Stimulated activated naive CD8-positive, alpha-beta T cell treated with anti-CD3 and anti-CD28 coated beads, Interleukin-15, amount 100 ng/mL, for 72 hours (primary cell): ENCODE data around the gene COQ5.
A peak's percentile ranks its signal among the peaks of the same experiment; 100 is the strongest.

Experiments used
- ATAC-seq: fragments of 150-1000 bp; cut with Tn5 transposase; 2 replicates; pipeline ENCODE4 v1.10.0; 2021; ENCODE audit warnings: mild to moderate bottlenecking, moderate library complexity
- DNase-seq, 2 donors: peaks; one replicate each; pipeline ENCODE4 v3.0.0; 2021 to 2022
- H3K27ac Mint-ChIP-seq, 2 donors: one replicate each; pipeline ENCODE4 v1.8.0; 2022; ENCODE audit warnings: mild to moderate bottlenecking in 2 of 2, mixed read lengths in 2 of 2, moderate library complexity in 2 of 2
- H3K27me3 Mint-ChIP-seq: one replicate; pipeline ENCODE4 v1.8.0; 2022; ENCODE audit warnings: mixed read lengths
- H3K4me1 Mint-ChIP-seq: one replicate; pipeline ENCODE4 v1.8.0; 2022; ENCODE audit warnings: mild to moderate bottlenecking, mixed read lengths
- H3K4me3 Mint-ChIP-seq, 2 donors: one replicate each; pipeline ENCODE4 v1.8.0; 2022; ENCODE audit warnings: mild to moderate bottlenecking in 2 of 2, mixed read lengths in 2 of 2, moderate library complexity in 1 of 2
- H3K9me3 Mint-ChIP-seq, 2 donors: one replicate each; pipeline ENCODE4 v1.8.0; 2022; ENCODE audit warnings: mixed read lengths in 2 of 2

COQ5 gene

DNA sequence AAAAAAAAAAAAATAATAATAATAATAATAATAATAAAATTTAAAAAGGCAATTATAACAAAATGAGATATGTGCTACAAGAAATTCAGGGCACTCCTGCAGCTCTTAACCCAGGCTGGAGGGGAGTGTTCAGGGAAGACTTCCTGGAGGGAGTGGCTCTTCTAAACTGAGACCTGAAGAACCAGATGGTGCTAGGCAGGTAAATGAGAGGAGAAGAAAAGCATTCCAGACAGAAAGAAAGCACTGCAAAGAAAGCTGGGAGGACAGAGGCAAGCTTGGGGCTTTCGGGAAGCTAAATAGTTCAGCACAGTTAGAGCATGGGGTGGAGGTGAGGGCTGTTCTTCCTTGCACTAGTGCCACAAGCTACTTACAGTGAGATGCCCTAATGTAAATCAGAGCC lies 49.5 kb downstream of the COQ5 start:
- DNase-seq (no peak), ATAC-seq (no peak)
- Mint-ChIP-seq H3K9me3 (no peaks in the 10 kb centered on the region), H3K27me3 (no peaks in the 10 kb centered on the region), H3K4me3 (no peak overlapping the region), H3K27ac (no peak overlapping the region), H3K4me1 (peaks cover 3% of the 10 kb centered on the region)

DNA sequence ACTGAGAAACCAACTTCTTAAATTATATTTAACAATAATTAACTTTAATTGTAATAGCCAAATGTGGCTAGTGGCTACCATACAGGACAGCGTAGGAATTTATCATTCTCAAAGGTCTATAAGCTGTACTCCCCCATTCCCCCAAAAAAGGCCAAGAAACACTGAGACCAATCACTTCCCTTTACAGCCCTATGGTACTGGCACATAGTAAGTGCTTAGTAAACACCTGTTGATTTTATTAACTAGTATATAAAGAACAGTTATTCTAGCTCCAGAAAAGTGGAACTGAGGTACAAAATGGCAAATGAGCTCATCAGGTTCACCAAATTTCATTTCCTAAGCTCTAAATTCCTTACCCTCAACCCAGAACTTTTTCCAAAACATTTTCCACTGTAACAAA lies 53.3 kb downstream of the COQ5 start:
- Mint-ChIP-seq H3K9me3 (no peaks in the 10 kb centered on the region), H3K4me3 (no peak overlapping the region), H3K27me3 (no peaks in the 10 kb centered on the region), H3K4me1 (peaks cover 28% of the 10 kb centered on the region), H3K27ac (no peak overlapping the region)
- DNase-seq (no peak), ATAC-seq (no peak)

DNA sequence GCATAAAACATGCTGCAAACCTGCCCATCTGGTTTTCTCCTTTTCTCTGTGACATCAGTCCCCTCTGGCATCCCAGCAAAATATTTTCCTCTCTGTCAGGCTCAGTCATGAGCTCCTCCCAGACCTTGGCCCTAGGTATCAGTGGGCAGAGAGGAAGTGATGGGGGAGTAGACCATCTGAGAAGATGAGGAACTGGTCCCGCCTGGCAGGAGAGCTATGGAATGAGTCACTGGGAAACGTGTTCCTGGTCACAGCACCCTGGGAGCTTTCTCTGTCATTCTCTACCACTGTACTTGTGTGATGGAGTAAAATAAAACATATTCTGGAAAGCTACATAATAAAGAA lies 54.4 kb downstream of the COQ5 start:
- Mint-ChIP-seq H3K27ac (peak overlapping the region in 1 of 2 donors; percentile 5), H3K27me3 (no peaks in the 10 kb centered on the region), H3K4me3 (no peak overlapping the region), H3K4me1 (peaks cover 38% of the 10 kb centered on the region), H3K9me3 (no peaks in the 10 kb centered on the region)
- ATAC-seq, result no peak
- DNase-seq, result no peak

DNA sequence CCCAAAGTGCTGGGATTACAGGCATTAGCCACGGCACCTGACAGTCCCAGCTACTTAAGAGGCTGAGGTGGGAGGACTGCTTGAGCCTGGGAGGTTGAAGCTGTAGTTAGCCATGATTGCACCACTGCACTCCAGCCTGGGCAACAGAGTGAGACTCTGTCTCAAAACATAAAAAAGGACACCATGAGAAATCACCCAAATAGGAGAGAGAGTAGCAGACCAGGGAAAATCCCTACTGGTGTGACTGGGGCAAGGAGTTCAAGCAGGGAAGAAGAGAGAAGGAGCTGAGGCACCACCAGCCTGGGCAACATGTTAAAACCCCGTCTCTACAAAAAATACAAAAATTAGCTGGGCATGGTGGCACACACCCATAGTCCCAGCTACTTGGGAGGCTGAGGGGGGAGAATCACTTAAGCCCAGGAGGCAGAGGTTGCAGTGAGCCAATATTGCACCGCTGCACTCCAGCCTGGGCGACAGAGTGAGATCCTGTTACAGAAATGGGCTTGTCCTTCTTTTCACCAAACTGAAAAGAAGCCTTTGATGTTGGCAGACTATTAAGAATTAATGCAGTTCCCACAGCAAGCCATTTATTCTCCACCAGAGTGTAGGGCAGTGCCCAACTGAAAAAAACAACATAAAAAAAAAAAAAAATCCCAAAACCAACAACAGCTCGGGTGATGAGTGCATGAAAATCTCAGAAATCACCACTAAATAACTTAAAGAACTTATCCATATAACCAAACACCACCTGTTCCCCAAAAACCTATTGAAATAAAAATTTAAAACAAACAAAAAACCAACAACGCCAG lies 54.9 kb downstream of the COQ5 start:
- Mint-ChIP-seq H3K27me3 (no peaks in the 10 kb centered on the region), H3K4me1 (peaks cover 39% of the 10 kb centered on the region), H3K9me3 (no peaks in the 10 kb centered on the region), H3K4me3 (no peak overlapping the region), H3K27ac (no peak overlapping the region)
- DNase-seq (no peak), ATAC-seq (no peak)

DNA sequence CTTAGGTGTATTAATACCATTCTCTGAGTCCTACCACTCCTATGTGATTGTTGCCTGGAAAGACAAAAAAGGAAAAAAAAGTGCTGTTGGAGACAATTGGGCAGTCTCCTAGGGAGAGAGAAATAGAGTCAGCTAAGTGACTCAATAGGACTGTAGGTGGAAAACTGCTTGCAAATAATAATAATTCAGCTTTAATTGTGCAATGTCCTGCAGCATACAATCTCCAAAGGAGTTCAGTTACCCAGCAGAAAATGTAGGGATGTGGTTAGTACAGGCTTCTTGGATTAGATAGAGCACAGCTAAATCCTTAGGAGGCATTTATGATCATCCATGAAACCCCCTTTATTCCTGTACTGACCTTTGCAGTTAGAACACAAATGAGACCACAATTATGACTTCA lies 56.4 kb downstream of the COQ5 start:
- no peak for ATAC-seq
- H3K4me1 Mint-ChIP-seq, result peaks cover 49% of the 10 kb centered on the region
- H3K9me3 Mint-ChIP-seq, result no peaks in the 10 kb centered on the region
- H3K27me3 Mint-ChIP-seq, result no peaks in the 10 kb centered on the region
- DNase-seq, result no peak
- no peak overlapping the region for H3K4me3 Mint-ChIP-seq
- H3K27ac Mint-ChIP-seq, result peak overlapping the region in 1 of 2 donors; percentile 12

DNA sequence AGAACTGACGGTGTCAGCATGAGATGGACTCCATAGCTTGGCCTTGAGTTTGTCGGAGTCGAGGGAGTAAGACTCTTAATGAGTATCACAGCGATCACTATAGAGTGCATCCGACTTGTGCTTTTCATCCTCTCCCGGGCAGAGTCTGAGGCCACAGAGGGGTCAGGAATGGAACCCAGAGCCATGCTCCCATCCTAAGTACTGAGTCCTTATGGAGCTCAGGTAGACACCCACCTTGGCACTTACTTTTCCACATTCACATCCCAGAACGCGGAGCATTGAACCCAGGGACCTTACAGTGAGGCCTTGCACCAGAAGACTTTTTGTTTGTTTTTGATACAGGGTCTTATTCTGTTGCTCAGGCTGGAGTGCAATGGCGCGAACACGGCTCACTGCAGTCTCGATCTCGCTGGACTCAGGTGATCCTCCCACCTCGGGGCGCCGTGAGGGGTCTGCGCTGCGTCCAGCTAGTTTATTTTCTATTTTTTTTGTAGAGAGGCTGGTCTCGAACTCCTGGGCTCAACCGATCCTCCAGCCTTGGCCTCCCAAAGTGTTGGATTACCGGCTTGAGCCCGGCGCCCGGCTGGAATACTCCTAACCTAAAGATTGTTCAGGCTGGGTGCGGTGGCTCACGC lies 58.7 kb downstream of the COQ5 start:
- Mint-ChIP-seq H3K4me3 (peak overlapping the region; percentile 93 to 98), H3K9me3 (no peaks in the 10 kb centered on the region), H3K27me3 (no peaks in the 10 kb centered on the region), H3K27ac (peak overlapping the region; percentile 97 to 98), H3K4me1 (peaks cover 71% of the 10 kb centered on the region)
- DNase-seq (no peak), ATAC-seq (peak; percentile 52)

DNA sequence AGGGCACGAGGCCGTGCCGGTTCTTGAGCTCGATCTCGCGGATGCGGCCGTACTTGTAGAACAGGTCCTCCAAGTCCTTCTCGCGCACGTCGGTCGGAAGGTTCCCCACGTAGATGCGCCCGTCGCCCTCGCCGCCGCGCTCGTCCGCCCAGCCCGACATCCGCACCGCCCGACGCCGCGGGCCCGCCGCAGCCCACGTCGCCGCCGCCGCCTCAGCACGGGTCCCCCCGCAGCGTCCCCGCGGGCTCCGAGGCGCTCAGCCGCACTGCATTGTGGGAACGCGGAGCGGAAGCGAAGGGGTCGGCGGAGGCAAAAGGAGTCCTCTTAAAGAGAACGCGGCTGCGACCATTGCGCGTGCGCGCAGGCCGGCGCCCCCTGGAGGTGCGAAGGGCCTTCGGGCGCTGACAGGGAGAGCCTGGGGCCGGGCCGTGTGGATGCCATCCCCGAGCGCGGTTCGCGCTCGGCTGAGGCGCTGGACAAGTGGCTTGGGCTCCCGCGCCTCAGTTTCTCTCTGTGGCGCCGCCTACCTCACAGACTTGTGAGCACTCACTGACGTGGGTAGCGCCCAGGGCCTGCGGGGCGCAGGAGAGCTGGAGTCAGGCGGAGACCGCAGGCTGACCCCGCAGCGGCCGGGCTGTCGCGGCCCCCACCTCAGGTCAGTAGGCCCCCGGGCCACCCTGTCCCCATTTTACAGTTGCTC lies 59.4 kb downstream of the COQ5 start, which contains the start of gene SRSF9:
SRSF9 (minus strand) TSS at position 299 of the 700 bp plus-strand sequence; CDS start at position 160, 139 bp downstream.
- Mint-ChIP-seq H3K27me3 (no peaks in the 10 kb centered on the region), H3K4me1 (peaks cover 71% of the 10 kb centered on the region), H3K4me3 (peak within 1 kb of the TSS; percentile 93 to 98), H3K9me3 (no peaks in the 10 kb centered on the region), H3K27ac (peak within 1 kb of the TSS; percentile 97 to 98)
- ATAC-seq, result peak; percentile 96
- DNase-seq, result peak; percentile 98

DNA sequence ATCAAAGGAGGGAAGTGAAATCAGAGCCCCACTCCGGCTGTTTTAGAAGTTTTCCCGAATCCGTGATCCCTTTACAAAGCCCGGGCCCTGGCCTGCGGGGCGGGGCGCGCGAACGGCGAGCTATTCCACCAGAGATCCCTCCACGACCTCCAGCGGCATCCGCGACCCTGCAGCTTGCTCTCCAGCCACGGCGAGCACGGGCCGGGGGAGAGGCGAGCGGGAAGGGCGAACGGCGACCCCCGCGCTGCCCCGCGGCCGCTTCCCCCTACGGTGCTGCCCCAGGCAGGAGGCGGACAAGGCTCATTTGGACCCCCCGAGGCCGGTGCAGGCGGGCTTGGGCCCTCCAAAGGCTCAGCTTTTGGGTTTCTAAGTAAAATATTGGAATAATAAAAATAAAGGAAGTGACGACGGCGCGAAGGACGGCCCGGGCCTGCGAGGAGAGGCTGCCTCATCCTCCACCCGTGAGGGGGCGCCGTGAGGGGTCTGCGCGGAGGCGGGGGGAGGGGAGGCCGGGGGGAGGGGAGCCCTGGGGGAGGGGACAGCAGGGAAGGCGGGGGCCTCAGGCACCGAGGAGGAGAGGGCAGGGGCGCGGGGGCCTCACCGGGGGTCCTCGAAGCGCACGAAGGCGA lies 60.0 kb downstream of the COQ5 start:
- H3K27ac Mint-ChIP-seq, result peak overlapping the region; percentile 96
- peaks cover 70% of the 10 kb centered on the region for H3K4me1 Mint-ChIP-seq
- peak overlapping the region; percentile 93 to 98 for H3K4me3 Mint-ChIP-seq
- no peaks in the 10 kb centered on the region for H3K9me3 Mint-ChIP-seq
- DNase-seq (peak in 1 of 2 donors; percentile 65), ATAC-seq (peak; percentile 56)
- no peaks in the 10 kb centered on the region for H3K27me3 Mint-ChIP-seq

DNA sequence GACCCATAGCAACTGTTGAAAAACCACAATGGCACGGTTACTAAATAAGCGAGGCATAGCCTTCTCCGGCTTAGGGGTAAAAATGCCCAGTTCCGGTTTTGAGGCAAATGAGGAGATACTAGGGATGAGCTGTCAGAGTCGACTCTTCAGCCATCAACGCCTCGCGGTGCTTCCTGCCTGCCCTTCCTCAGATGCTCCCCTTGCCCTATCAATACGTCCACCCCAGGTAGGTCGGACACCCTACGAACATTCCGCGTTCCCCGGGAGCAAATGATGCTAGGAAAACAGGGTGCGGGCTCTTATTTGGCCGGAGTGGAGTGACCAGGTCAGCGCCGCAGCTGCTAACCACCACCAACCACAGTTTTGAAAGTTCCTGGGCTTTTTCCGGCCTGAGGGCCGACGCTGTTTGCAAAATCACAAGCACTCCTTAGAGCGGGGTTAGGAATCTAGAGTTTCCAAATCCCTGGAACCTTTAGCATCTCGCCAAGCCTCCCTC lies 60.6 kb downstream of the COQ5 start:
- Mint-ChIP-seq H3K27ac (peak overlapping the region; percentile 88 to 96), H3K4me1 (peaks cover 65% of the 10 kb centered on the region), H3K27me3 (no peaks in the 10 kb centered on the region), H3K9me3 (no peaks in the 10 kb centered on the region), H3K4me3 (peak overlapping the region; percentile 93 to 98)
- ATAC-seq (no peak), DNase-seq (peak in 1 of 2 donors; percentile 40)

DNA sequence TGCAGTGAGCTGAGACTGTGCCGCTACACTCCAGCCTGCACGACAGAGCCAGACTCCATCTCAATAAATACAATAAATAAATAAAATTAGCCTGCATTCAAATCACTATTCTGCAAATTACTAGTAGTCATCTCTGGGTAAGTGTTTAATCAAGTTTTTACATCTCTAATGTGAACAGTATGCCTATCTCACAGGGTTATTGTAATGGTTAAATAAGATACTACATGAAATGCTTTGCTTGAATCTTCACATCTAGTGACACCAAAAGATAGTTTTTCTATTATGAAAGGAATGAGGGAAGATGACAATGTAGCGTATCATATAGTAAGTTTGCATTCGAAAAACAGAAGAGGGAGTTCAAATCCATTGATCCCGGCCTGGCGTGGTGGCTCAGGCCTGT lies 61.5 kb downstream of the COQ5 start:
- no peak for ATAC-seq
- no peaks in the 10 kb centered on the region for H3K9me3 Mint-ChIP-seq
- no peak for DNase-seq
- peaks cover 64% of the 10 kb centered on the region for H3K4me1 Mint-ChIP-seq
- no peaks in the 10 kb centered on the region for H3K27me3 Mint-ChIP-seq
- H3K4me3 Mint-ChIP-seq, result peak overlapping the region; percentile 93 to 98
- peak overlapping the region; percentile 87 to 90 for H3K27ac Mint-ChIP-seq

DNA sequence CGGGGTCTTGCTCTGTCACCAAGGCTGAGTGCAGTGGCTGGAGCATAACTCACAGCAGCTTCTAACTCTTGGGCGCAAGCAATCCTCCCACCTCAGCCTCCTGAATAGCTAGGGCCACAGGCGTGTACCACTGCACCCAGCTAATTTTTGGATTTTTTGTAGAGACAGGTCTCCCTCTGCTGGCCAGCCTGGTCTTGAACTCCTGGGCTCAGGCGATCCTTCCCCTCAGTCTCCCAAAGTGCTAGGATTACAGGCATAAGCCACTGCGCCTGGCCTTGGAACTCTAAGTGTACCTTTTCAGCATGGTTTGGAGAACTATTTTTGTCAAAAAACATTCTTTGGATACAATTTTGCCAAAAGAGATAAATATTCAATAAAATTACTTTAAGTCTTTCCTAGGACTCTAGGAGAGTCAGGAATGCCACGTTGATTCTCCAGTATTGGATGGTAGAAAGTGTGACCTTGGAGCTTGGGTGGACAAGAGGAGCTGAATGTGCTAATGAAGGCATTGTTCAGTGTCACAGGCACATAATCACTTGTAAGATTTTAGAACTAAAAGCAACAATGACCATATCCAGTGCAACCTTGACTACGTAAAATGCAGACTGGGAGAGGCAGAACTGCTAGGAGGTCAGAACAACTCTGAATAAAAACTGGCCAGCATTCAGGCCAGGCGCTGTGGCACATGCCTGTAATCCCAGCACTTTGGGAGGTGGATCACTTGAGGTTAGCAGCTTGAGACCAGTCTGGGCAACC lies 62.2 kb downstream of the COQ5 start:
- H3K9me3 Mint-ChIP-seq, result no peaks in the 10 kb centered on the region
- peaks cover 59% of the 10 kb centered on the region for H3K4me1 Mint-ChIP-seq
- H3K4me3 Mint-ChIP-seq, result peak overlapping the region; percentile 24 to 32
- peak; percentile 39 to 55 for DNase-seq
- no peak overlapping the region for H3K27ac Mint-ChIP-seq
- no peak for ATAC-seq
- H3K27me3 Mint-ChIP-seq, result no peaks in the 10 kb centered on the region

DNA sequence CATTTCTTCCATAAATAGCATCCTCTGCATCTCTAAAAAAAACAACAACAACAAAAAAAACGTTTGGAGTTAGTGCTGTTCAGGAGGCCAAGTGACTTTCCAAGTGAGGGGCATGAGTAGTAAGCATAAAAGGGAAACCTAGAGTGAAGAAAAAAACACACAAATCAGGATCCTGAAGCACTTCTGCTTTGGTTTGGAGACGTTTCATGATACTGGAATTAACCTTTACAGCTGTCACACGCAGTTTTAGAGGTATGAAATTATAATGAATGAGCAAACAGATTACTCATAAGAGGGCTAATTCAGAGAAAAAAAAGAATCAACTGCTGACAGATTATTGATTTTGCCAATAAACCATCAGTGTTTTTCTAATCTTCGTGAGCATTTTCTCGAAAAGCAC lies 63.2 kb downstream of the COQ5 start:
- Mint-ChIP-seq H3K27me3 (no peaks in the 10 kb centered on the region), H3K4me1 (peaks cover 51% of the 10 kb centered on the region)

DNA sequence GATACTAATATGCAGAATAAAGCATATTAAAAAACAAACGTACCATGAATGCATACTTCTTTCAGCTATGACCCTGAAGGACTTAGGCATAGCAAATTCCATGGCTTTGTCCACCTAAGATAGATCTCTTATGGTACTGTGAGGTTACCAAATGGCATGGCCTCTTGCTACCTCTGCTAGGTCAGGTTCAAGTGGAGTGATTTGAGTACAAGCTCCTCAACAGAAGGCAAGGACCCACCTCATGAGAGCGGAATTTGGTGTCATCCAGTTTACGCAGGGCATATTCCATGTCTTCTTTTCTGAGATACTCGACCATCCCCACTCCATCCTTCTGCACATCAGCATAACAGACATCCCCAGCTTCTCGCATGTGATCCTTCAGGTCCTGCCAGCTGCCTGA lies 65.2 kb downstream of the COQ5 start:
- Mint-ChIP-seq H3K4me3 (no peak overlapping the region), H3K27ac (no peak overlapping the region), H3K9me3 (no peaks in the 10 kb centered on the region), H3K27me3 (no peaks in the 10 kb centered on the region), H3K4me1 (peaks cover 39% of the 10 kb centered on the region)
- ATAC-seq (no peak), DNase-seq (no peak)

More for the DNA sequence above, 63.2 kb downstream of the COQ5 start:
- DNase-seq (no peak), ATAC-seq (no peak)
- peak overlapping the region in 1 of 2 donors; percentile 9 for H3K4me3 Mint-ChIP-seq
- H3K9me3 Mint-ChIP-seq, result no peaks in the 10 kb centered on the region
- peak overlapping the region in 1 of 2 donors; percentile 19 for H3K27ac Mint-ChIP-seq

DNA sequence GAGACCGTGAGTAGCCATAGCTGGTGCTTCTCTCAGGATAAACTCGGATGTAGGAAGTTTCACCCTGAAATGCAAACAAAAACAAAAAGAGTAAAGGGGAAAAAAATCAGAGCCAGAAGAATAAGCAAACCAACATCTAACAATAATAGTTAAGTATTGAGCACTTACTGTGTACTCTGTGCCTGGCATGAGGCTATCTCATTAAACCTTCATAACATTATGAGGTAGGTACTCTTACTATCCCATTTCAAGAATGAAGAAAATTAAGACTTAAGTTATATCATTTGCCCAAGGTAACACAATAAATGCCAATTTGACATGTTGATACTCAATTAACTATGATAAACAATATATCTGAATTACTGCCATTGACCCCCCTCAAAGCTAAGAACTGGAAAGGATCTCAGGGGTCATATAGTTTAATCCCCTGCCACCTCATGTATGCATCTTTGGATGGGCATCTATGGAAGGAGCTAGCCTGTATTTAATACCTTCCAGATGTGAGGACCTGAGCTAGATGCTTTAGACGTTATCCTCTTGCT lies 66.8 kb downstream of the COQ5 start:
- Mint-ChIP-seq H3K27ac (peak overlapping the region in 1 of 2 donors; percentile 48), H3K9me3 (no peaks in the 10 kb centered on the region), H3K4me3 (no peak overlapping the region), H3K27me3 (no peaks in the 10 kb centered on the region), H3K4me1 (peaks cover 25% of the 10 kb centered on the region)
- no peak for DNase-seq
- ATAC-seq, result no peak
